Thyroid gland (tissue), 4 donors: ENCODE measurements around the gene NTN5.

Source experiments
- CTCF ChIP-seq, 6 experiments: fragments of 200-600 bp in 3 of 6; fragments of 450-650 bp in 3 of 6; sonication (generic) in 3 of 6; IDR thresholded peaks; one replicate each; pipeline ENCODE4 v1.5.1; 2016 to 2019; ENCODE audit warnings: antibody characterized with exemption in 6 of 6, mild to moderate bottlenecking in 2 of 6, inconsistent platforms in 1 of 6, moderate library complexity in 1 of 6
- POLR2A ChIP-seq, 2 donors: fragments of 450-650 bp; IDR thresholded peaks; one replicate each; pipeline ENCODE4 v1.6.1; 2017; ENCODE audit warnings: antibody characterized with exemption in 2 of 2, mild to moderate bottlenecking in 2 of 2, moderate library complexity in 1 of 2

GRCh38 chr19:48683349-48683748 lies 10.5 kb upstream of the NTN5 start:
- TF ChIP-seq CTCF (IDR thresholded peaks at IDR 0.05) (no peak), POLR2A (IDR thresholded peaks at IDR 0.05) (no peak)
